Measurements from ENCODE around the gene MEIS1.
"Not testable (repeated sequence)": the region's sequence is repeated elsewhere in the genome, so short reads cannot be mapped to it uniquely, and the experiment has no call there.

Gene MEIS1

DNA sequence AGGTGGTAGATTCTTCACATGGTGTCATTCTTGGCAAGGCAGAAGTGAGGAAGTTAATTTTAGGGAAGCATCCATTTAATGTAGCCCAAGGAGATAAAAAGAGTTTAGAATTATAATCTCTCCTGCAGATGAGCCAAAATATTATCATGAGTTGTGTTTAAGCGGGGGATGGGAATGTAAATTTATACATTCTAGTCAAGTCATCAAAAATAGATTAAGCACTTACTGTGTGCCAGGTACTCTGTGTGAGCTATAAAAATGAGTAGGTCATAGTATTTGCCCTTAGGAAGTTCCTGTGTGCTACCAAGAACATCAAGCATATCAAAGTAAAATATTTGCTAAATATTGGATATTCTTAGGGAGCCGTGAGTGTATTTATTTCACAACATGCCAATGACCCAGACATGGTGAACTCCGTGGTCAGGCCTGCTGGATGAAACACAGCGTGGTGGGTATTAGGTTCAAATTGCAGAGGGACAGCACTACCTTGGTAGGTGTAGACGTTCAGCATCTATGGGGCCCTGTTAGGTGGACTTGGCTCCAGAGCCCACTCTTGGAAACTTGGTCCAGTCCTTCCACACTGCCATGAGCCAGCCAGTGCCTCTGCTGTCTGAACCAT is 37.4 kb downstream of the MEIS1 start:
- DNase-seq: no peak

DNA sequence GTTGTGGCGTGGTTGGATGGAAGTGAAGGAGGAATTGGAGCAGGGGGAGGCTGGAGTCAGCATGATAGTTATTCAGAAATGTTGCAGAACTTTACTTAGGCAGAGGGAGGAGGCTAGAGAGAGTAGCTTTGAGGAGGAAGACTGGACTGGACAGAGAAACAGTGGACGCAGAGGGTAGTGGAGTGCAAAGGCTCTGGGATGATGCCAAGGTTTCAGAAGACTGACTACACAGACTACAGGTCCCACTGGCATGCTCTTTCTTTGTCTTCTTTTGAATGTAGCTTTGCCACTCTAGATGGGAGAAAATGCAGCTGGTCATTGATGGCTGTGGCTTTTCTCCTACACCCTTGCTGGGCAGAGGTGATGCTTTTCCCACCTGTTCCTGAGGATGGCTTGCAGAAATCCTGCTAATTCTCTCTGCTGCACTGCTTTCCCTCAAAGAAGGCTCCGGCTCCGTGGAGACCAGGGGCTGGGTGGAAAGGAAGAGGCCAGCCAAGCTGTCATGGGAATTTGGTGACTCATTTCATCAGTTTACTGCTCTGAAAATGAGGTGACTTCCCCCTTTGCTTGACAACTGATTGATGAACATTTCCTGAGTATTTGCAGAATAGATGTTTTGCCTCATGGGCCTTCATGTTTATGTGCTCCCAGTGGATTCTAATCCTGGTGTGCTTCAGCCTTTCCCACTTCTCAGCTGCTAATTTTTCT is 42.4 kb downstream of the MEIS1 start:
- no peak for DNase-seq

DNA sequence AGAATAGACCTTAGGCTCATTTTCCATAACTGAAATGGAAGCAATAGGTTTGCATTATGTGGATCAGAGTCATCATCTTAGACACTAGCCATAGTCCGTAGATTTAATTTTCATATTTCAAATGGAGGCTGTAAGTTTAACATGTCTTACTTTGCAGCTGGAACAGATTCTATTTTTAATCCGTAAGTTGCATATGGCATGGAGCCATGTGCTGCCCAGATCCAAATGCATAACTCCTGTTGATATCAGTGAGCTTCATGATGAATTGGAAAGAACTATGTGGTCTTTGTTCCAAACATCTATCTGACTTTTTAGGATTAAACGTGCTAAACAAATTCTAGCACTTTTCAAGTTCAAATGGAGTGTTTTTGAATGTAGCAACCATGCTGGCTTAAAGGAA is 43.4 kb downstream of the MEIS1 start:
- DNase-seq: no peak

- no peak for DNase-seq
Observed at GRCh38 chr2:66478731-66479316, 43.9 kb downstream of the MEIS1 start.

GRCh38 chr2:66481100-66481549 is 46.2 kb downstream of the MEIS1 start:
- DNase-seq: no peak

- DNase-seq: not testable (repeated sequence)
Observed at GRCh38 chr2:66485252-66485651, 50.3 kb downstream of the MEIS1 start.

GRCh38 chr2:66488946-66489345 is 54.0 kb downstream of the MEIS1 start:
- no peak for DNase-seq

- DNase-seq: no peak
Observed at GRCh38 chr2:66489436-66489835, 54.5 kb downstream of the MEIS1 start.

GRCh38 chr2:66490588-66491001 is 55.7 kb downstream of the MEIS1 start:
- no peak for DNase-seq

DNA sequence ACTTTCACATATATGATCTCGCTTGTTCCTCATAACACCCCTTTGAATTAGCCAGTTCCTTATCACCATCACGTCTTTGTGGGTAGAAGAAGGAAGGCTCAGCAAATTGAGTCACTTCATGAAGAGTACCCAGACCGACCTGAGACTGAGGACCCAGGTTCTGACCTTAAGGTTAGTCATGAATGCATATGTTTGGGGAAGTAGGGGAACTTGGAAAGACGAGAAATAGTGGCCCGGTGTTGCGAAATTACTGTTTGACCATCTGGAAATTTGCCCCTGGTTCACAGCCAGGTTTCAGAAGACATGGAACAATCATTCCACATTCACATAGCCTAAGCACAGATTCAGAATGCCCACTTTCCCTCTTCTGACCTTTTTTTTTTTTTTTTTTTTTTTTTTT is 59.8 kb downstream of the MEIS1 start:
- DNase-seq: no peak

DNA sequence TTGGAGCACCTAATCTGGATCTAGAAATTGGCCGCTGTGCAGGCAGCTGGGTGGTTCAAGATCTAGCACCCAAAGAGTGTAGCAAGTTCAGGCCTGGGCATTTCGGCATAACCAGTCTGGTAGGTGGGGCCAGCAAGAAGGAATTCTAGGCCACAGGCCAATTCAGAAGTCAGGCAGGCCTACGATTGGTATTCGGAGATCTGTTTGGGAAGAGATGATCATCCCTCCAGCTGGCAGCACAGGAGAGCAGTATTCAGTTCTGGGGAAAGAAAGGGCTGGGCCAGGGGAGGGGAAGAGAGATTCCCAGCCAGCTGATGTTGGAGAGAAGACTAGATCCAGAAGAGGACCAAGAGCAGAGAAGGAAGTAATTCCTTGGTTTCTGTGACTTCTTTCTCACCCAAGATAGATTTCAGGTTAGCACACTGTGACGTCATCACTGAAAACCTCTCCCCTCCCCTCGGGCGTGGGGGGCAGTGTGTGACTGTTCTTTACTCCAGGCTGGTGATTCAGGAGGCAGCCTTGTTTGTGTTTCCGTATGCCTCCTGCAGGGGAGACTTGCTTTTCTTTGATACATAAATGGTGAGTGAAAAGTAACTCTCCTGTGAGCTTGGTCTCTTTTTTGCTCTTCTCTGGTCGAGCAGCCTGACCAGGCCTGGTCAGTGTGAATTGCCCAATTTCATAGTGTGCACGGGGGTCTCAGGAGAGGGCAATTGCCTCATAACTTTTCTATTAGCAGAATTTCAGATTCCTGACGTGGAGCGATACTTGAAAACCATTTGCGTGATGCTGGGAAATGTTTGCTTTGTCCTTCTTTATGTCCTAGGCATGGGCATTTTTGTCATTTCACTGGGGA is 61.1 kb downstream of the MEIS1 start:
- no peak for DNase-seq

- DNase-seq: no peak
Observed at GRCh38 chr2:66496670-66497420, 61.9 kb downstream of the MEIS1 start.

GRCh38 chr2:66497431-66498288 is 62.7 kb downstream of the MEIS1 start:
- no peak for DNase-seq

DNA sequence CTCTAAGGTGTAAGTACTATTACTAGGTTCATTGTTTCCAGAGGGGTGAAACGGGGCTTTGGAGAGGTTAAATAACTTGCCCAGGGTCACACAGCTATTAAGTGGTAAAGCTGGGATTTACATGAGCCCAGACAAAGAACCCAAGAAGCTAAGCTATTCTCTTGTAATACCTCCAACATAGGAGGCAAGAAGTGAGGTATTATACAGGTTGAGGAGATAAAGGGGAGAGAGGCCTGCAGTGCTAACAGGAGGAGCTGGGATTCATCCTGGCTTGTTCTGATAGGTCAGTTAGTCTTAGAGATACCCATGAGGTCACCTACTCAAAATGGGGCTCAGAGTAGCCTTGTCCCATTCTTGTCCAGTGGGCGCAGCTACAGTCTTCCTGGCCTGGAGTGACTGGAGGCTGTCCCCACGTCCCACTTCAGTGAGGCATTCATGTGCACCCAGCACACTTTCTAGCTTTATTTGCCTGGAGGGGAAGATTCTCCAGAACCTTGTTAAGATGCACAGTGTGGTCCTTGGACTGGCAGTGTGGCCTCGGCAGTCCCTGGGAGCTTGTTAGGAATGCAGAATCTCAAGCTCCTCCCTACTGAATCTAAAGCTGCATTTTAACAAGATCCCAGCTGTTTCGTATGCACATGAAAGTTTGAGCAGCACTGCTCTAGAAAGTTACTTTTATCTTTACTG is 63.5 kb downstream of the MEIS1 start:
- no peak for DNase-seq

- no peak for DNase-seq
Observed at GRCh38 chr2:66501267-66501666, 66.3 kb downstream of the MEIS1 start.

- DNase-seq: no peak
Observed at GRCh38 chr2:66506265-66506664, 71.3 kb downstream of the MEIS1 start.

DNA sequence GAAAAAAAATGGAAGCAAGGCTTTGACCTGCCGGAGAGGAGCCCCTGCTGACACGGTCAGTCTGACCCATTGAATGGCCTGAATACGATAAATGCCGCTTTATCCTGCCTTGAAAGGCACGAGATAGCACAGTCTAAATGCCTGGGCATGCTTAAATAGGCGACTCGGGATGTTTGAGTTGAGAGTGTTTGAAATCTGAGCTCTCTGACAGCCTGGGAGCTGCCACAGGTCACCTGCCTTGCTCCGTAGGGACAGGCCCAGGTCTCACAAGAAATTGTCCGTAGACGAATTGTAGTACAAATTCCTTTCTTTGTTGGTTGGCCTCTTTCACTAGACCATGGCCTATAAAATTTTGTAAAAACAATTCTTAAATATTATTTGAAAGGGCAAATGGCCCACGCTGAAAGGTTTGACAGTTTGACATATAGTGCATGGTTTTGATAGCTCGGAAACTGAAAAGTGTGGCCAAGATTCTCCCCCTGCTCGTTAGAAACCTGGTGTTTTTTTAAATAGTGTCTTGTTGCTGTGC is 72.8 kb downstream of the MEIS1 start:
- no peak for DNase-seq

DNA sequence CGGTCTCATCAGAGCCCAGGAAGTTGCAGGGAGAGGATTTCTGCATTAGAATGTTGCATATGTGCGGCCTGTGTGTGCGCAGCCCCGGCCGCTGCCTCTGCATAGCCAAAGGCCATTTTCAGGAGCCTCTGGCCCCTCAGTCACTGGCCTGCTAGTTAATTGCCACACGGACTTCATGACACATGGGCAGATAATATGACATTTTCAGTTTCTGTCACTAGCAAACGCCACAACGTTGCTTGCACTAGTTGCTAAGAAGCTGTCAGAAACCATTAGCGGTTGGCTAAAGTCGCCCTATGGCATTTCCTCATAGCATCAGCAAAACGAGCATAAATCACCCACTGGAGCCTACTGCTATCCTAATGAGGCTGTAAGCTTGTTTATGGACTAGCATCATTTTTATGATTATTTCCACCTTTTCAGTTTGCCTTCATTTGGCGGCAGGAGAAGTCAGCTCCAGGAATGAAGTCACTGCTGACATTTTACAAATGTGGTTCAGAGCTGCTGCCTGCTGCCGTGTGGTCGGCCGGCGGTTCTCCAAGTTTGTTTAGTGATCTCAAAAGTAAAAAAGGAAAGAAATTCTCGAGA is 73.7 kb downstream of the MEIS1 start:
- DNase-seq: no peak

DNA sequence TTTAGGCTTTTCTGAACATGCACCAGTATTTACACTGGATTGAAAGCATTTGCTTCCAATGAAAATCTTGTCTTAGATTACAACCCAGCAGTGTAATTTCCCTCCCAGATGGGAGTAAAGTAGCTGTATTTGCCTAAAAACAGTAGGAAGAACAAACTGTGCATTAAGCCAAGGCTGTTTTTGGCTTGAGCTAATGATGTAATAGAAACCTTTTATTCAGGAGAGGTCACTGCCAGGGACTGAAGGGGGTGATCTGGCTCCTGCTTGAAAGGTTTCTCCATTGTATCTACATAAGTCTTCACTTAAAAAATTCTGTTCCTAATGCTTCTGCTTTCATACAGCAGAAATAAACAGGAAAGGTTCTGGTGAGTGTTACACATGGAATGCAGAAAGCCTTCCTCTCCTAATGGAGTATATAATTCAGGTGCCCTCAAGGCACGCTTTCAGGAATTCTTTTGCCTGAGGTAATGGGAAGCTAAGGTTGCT is 74.4 kb downstream of the MEIS1 start:
- no peak for DNase-seq

DNA sequence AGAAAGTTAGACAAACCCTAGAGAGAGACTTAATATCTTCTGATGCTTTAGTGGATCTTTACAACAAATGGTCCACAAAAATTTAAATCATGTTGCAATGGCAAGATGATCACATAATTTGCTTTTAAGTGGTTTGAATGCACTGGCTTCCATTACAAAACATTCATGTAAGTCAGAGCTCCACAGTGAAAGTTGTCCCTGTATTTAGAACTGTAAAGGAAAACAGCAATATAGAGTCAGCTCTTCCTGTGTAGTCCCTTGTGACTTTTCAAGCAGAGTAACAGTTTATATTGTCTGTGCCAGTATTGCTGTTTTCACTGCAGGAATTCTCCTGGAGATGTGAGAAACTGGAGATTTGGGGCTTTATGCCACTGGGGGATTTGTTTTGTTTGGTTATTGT is 77.7 kb downstream of the MEIS1 start:
- no peak for DNase-seq
